Measurements from ENCODE around the gene IKBKG.
"Not testable (repeated sequence)": the region's sequence is repeated elsewhere in the genome, so short reads cannot be mapped to it uniquely, and the experiment has no call there.

Gene IKBKG

DNA sequence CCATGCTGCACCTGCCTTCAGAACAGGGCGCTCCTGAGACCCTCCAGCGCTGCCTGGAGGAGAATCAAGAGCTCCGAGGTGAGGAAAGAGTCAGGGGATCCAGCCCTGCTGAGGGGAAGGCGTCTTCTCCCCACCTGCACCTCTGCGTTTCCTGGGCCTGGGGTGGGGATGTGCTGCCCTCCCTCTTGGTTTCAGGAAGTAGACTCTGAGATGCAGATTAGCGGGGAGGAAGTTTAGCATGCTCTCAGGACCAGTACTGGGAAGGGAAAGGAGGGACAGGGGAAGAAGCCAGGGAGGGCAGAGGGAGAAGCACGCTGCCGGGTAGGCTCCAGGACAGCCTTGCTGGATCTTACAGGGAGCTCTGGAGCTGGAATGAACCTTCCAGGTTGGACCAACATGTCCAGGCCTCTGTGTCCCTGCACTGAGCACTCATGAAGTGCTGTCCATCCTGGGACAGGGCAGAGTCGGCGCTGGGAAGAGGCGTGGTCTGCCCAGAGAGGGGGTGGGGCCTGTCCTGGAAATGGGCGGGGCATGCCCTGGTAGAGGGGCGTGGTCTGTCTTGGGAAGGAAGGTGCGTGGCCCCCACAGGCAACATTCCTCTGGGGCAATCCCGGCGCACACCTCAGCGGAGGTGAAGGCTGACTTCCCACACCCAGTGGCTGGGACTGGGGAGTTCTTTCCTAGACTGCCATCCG, 4.8 kb downstream of the IKBKG start:
- CTCF ChIA-PET; POLR2A ChIA-PET; H3K27me3 ChIP-seq (replicated peaks in 2 of 5; ENCODE audit: control insufficient read depth in 4 of 5, insufficient read depth in 5 of 5, low read length in 4 of 5); H3K9me3 ChIP-seq (ENCODE audit: control extremely low read depth in 1 of 5, control insufficient read depth in 4 of 5, insufficient read depth in 2 of 5, low read depth in 1 of 5, low read length in 4 of 5); H3K27ac ChIP-seq (ENCODE audit: insufficient read depth in 1 of 2, low read depth in 1 of 2, low read length in 2 of 2, poor library complexity in 1 of 2, severe bottlenecking in 2 of 2); DNase-seq; H3K4me3 ChIP-seq (ENCODE audit: control insufficient read depth in 1 of 7, extremely low read depth in 1 of 7, insufficient read depth in 4 of 7, low read depth in 2 of 7, low read length in 6 of 7): not testable (repeated sequence)
- H3K4me1 ChIP-seq (ENCODE audit: control extremely low read depth in 1 of 4, control insufficient read depth in 4 of 4, insufficient read depth in 4 of 4, low read length in 3 of 4) = peaks cover 0 to 13% (median 5%) of the 10 kb centered on the region in 4 experiments
- H3K36me3 ChIP-seq (ENCODE audit: control insufficient read depth in 4 of 4, insufficient read depth in 4 of 4, low read length in 3 of 4) = peaks cover 0 to 20% (median 10%) of the 10 kb centered on the region in 4 experiments
- WGBS (ENCODE audit: insufficient coverage) = 80% methylated on average over 1 of the region's 18 CpGs

GRCh38 chrX:154558060-154558690, 10.8 kb downstream of the IKBKG start:
- H3K27me3 ChIP-seq (replicated peaks in 2 of 5; ENCODE audit: control insufficient read depth in 4 of 5, insufficient read depth in 5 of 5, low read length in 4 of 5); CTCF ChIA-PET; H3K9me3 ChIP-seq (ENCODE audit: control extremely low read depth in 1 of 5, control insufficient read depth in 4 of 5, insufficient read depth in 2 of 5, low read depth in 1 of 5, low read length in 4 of 5); H3K4me3 ChIP-seq (ENCODE audit: control insufficient read depth in 1 of 7, extremely low read depth in 1 of 7, insufficient read depth in 4 of 7, low read depth in 2 of 7, low read length in 6 of 7); DNase-seq; H3K27ac ChIP-seq (ENCODE audit: insufficient read depth in 1 of 2, low read depth in 1 of 2, low read length in 2 of 2, poor library complexity in 1 of 2, severe bottlenecking in 2 of 2); POLR2A ChIA-PET; H3K4me1 ChIP-seq (ENCODE audit: control extremely low read depth in 1 of 4, control insufficient read depth in 4 of 4, insufficient read depth in 4 of 4, low read length in 3 of 4): not testable (repeated sequence)
- no CpG with 5 or more reads among the region's 24 CpGs for WGBS (ENCODE audit: insufficient coverage)
- peaks cover 0 to 15% (median 6%) of the 10 kb centered on the region in 4 experiments for H3K36me3 ChIP-seq (ENCODE audit: control insufficient read depth in 4 of 4, insufficient read depth in 4 of 4, low read length in 3 of 4)

- H3K27me3 ChIP-seq (replicated peaks in 2 of 5; ENCODE audit: control insufficient read depth in 4 of 5, insufficient read depth in 5 of 5, low read length in 4 of 5); DNase-seq; CTCF ChIA-PET; H3K4me1 ChIP-seq (ENCODE audit: control extremely low read depth in 1 of 4, control insufficient read depth in 4 of 4, insufficient read depth in 4 of 4, low read length in 3 of 4); H3K27ac ChIP-seq (ENCODE audit: insufficient read depth in 1 of 2, low read depth in 1 of 2, low read length in 2 of 2, poor library complexity in 1 of 2, severe bottlenecking in 2 of 2); H3K36me3 ChIP-seq (ENCODE audit: control insufficient read depth in 4 of 4, insufficient read depth in 4 of 4, low read length in 3 of 4); H3K9me3 ChIP-seq (ENCODE audit: control extremely low read depth in 1 of 5, control insufficient read depth in 4 of 5, insufficient read depth in 2 of 5, low read depth in 1 of 5, low read length in 4 of 5); POLR2A ChIA-PET; H3K4me3 ChIP-seq (ENCODE audit: control insufficient read depth in 1 of 7, extremely low read depth in 1 of 7, insufficient read depth in 4 of 7, low read depth in 2 of 7, low read length in 6 of 7): not testable (repeated sequence)
- WGBS (ENCODE audit: insufficient coverage) = no CpG with 5 or more reads among the region's 21 CpGs
Measured at GRCh38 chrX:154558896-154559295, 11.5 kb downstream of the IKBKG start.

DNA sequence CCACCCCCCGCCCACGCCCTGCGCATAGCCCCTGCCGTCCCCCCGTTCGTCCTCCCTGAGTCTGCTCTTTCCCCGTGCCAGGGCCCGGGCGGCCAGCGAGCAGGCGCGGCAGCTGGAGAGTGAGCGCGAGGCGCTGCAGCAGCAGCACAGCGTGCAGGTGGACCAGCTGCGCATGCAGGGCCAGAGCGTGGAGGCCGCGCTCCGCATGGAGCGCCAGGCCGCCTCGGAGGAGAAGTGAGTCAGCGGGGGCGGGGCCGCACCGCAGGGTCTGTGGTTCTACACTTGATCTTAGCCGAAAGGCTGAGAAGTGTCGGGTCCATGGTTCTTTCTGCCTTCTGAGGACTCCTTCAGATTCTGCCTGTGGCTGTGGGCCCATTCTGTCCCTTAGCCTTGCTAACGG, 12.9 kb downstream of the IKBKG start:
- H3K4me1 ChIP-seq (ENCODE audit: control extremely low read depth in 1 of 4, control insufficient read depth in 4 of 4, insufficient read depth in 4 of 4, low read length in 3 of 4); CTCF ChIA-PET; DNase-seq; H3K27me3 ChIP-seq (replicated peaks in 2 of 5; ENCODE audit: control insufficient read depth in 4 of 5, insufficient read depth in 5 of 5, low read length in 4 of 5); H3K9me3 ChIP-seq (ENCODE audit: control extremely low read depth in 1 of 5, control insufficient read depth in 4 of 5, insufficient read depth in 2 of 5, low read depth in 1 of 5, low read length in 4 of 5); POLR2A ChIA-PET; H3K36me3 ChIP-seq (ENCODE audit: control insufficient read depth in 4 of 4, insufficient read depth in 4 of 4, low read length in 3 of 4); H3K4me3 ChIP-seq (ENCODE audit: control insufficient read depth in 1 of 7, extremely low read depth in 1 of 7, insufficient read depth in 4 of 7, low read depth in 2 of 7, low read length in 6 of 7); H3K27ac ChIP-seq (ENCODE audit: insufficient read depth in 1 of 2, low read depth in 1 of 2, low read length in 2 of 2, poor library complexity in 1 of 2, severe bottlenecking in 2 of 2): not testable (repeated sequence)
- no CpG with 5 or more reads among the region's 31 CpGs for WGBS (ENCODE audit: insufficient coverage)

- H3K4me1 ChIP-seq (ENCODE audit: control extremely low read depth in 1 of 4, control insufficient read depth in 4 of 4, insufficient read depth in 4 of 4, low read length in 3 of 4); DNase-seq; H3K27ac ChIP-seq (ENCODE audit: insufficient read depth in 1 of 2, low read depth in 1 of 2, low read length in 2 of 2, poor library complexity in 1 of 2, severe bottlenecking in 2 of 2); POLR2A ChIA-PET; H3K36me3 ChIP-seq (ENCODE audit: control insufficient read depth in 4 of 4, insufficient read depth in 4 of 4, low read length in 3 of 4); H3K27me3 ChIP-seq (replicated peaks in 2 of 5; ENCODE audit: control insufficient read depth in 4 of 5, insufficient read depth in 5 of 5, low read length in 4 of 5); H3K9me3 ChIP-seq (ENCODE audit: control extremely low read depth in 1 of 5, control insufficient read depth in 4 of 5, insufficient read depth in 2 of 5, low read depth in 1 of 5, low read length in 4 of 5); CTCF ChIA-PET; H3K4me3 ChIP-seq (ENCODE audit: control insufficient read depth in 1 of 7, extremely low read depth in 1 of 7, insufficient read depth in 4 of 7, low read depth in 2 of 7, low read length in 6 of 7): not testable (repeated sequence)
- WGBS (ENCODE audit: insufficient coverage) = no CpG with 5 or more reads among the region's 10 CpGs
Measured at GRCh38 chrX:154562295-154562694, 14.9 kb downstream of the IKBKG start.

DNA sequence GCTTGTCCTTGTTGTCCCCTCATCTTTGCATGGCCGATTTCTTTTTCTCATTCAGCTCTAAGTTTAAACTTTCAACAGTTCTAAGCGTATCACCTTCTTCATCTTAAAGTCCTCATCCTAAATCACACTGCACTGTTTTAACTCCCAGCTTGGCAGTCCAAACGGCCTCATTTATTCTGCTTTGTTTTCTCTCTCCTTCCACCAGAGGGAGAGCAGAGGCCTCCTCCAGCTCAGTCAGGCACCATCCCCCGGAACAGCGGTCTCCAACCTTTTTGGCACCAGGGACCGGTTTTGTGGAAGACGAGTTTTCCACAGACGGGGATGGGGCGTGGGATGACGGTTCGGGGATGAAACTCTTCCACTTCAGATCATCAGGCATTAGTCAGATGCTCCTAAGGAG, 22.9 kb downstream of the IKBKG start:
- WGBS (ENCODE audit: insufficient coverage) = no CpG with 5 or more reads among the region's 11 CpGs

DNA sequence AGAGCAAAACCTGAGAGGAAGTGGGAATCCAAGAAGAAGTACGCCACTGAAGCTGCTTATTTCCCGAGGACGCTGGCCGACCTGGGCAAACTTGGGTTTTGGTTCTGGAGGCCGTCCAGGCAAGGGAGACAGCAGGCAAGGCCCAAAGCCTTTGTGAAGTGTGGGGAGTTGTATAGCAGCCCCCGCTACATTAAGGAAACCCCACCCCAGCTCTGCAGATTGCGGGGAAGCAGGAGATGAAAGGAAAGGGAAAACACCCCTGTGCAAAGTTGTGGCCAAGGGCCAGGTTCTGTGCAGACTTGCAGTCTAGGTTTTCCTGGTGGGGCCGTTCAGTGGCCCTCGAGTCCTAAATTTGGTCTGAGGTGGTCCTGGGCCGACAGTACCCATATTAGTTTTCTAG, 25.6 kb downstream of the IKBKG start:
- no CpG with 5 or more reads among the region's 10 CpGs for WGBS (ENCODE audit: insufficient coverage)
- H3K27me3 ChIP-seq (replicated peaks in 2 of 5; ENCODE audit: control insufficient read depth in 4 of 5, insufficient read depth in 5 of 5, low read length in 4 of 5); CTCF ChIA-PET; DNase-seq; POLR2A ChIA-PET; H3K4me1 ChIP-seq (ENCODE audit: control extremely low read depth in 1 of 4, control insufficient read depth in 4 of 4, insufficient read depth in 4 of 4, low read length in 3 of 4); H3K4me3 ChIP-seq (ENCODE audit: control insufficient read depth in 1 of 7, extremely low read depth in 1 of 7, insufficient read depth in 4 of 7, low read depth in 2 of 7, low read length in 6 of 7); H3K36me3 ChIP-seq (ENCODE audit: control insufficient read depth in 4 of 4, insufficient read depth in 4 of 4, low read length in 3 of 4); H3K9me3 ChIP-seq (ENCODE audit: control extremely low read depth in 1 of 5, control insufficient read depth in 4 of 5, insufficient read depth in 2 of 5, low read depth in 1 of 5, low read length in 4 of 5); H3K27ac ChIP-seq (ENCODE audit: insufficient read depth in 1 of 2, low read depth in 1 of 2, low read length in 2 of 2, poor library complexity in 1 of 2, severe bottlenecking in 2 of 2): not testable (repeated sequence)

More for the DNA sequence above, 22.9 kb downstream of the IKBKG start:
- H3K9me3 ChIP-seq (ENCODE audit: control extremely low read depth in 1 of 5, control insufficient read depth in 4 of 5, insufficient read depth in 2 of 5, low read depth in 1 of 5, low read length in 4 of 5); H3K27ac ChIP-seq (ENCODE audit: insufficient read depth in 1 of 2, low read depth in 1 of 2, low read length in 2 of 2, poor library complexity in 1 of 2, severe bottlenecking in 2 of 2); H3K4me1 ChIP-seq (ENCODE audit: control extremely low read depth in 1 of 4, control insufficient read depth in 4 of 4, insufficient read depth in 4 of 4, low read length in 3 of 4); DNase-seq; H3K36me3 ChIP-seq (ENCODE audit: control insufficient read depth in 4 of 4, insufficient read depth in 4 of 4, low read length in 3 of 4); H3K27me3 ChIP-seq (replicated peaks in 2 of 5; ENCODE audit: control insufficient read depth in 4 of 5, insufficient read depth in 5 of 5, low read length in 4 of 5); POLR2A ChIA-PET; H3K4me3 ChIP-seq (ENCODE audit: control insufficient read depth in 1 of 7, extremely low read depth in 1 of 7, insufficient read depth in 4 of 7, low read depth in 2 of 7, low read length in 6 of 7); CTCF ChIA-PET: not testable (repeated sequence)
